NT2/D1 (cell line): ENCODE results near the gene FADS2.

Source experiments
- SUZ12 ChIP-seq: IDR thresholded peaks from 2 replicates; pipeline ENCODE4 v1.6.1; 2011; ENCODE audit not compliant: insufficient read length, insufficient read depth; ENCODE audit errors: extremely low read depth
- YY1 ChIP-seq: IDR thresholded peaks from 2 replicates; pipeline ENCODE4 v1.6.1; 2011; ENCODE audit not compliant: insufficient read length, insufficient read depth
- ZNF274 ChIP-seq: IDR thresholded peaks from 2 replicates; pipeline ENCODE4 v1.6.1; 2011; ENCODE audit warnings: mild to moderate bottlenecking, low read depth, low read length

DNA sequence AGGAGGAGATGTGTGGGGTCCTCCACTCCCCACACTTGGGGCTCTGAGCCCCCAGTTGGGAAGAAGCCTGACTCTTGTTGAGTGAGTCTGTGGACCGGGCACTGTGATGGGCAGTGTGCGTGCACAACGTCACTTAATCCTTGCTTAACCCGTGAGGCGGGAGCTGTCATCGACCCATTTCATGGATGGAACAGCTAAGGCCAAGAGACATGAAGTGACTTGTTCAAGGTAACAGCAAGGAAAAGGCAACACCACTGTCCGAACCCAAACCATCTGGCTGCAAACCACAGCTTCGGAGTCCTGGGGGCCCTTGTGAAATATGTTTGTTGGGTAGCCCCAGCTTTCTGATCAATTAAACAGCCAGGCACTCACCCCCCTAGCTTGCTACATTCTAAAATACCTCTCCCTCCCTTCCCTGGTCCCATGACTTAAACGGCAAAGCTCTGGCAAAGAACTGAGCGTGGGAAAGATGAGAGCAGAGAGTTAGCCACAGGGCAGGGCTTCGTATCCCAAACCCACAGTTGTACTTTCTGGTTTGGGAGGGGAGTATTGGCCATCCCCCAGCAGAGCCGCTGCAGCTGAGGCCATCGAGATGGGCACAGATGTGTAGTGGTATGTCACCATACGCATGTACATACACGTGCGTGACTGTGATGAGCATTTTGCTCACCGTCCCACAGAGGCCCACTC, 26.3 kb downstream of the FADS2 start:
- TF ChIP-seq SUZ12 (no peak), YY1 (no peak), ZNF274 (no peak)
